HG03460 (cell line): ENCODE measurements around the gene TMBIM4.
"Not testable (repeated sequence)": the region's sequence is repeated elsewhere in the genome, so short reads cannot be mapped to it uniquely, and the experiment has no call there.

Experiments
- ATAC-seq: cut with Tn5 transposase; IDR thresholded peaks from one replicate; pipeline ENCODE4 v1.9.1; 2021; ENCODE audit not compliant: unreplicated experiment

TMBIM4 gene

DNA sequence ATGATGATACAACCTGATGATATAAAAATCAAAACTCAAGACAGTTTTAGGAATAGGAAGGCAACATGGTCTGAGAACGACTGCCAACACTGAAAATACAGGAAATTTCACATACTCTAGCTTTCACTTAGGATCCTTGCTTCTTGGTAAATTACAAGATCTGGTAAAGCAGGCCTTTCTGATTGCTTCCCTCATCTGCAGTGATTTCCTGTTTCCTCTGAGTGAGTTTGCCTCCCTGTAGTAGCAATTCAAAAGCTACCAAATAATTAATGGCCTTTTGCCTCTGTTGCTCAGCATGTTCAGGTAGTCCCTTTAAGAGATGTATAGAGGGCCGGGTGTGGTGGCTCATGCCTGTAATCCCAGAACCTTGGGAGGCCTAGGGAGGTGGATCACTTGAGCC is 17.2 kb upstream of the TMBIM4 start:
- no peak for ATAC-seq

DNA sequence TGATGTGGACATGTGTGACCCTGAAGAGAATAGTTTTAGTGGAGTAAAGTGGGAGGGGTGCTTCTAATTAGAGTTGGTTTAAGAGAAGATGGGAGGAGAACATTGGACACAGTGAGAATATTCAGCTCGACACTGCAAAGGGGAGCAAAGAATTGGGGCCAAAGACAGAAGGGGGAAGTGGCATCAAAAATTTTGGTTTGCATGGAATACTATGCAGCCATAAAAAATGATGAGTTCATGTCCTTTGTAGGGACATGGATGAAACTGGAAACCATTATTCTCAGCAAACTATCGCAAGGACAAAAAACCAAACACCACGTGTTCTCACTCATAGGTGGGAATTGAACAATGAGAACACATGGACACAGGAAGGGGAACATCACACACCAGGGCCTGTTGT is 15.0 kb upstream of the TMBIM4 start:
- ATAC-seq, result not testable (repeated sequence)

DNA sequence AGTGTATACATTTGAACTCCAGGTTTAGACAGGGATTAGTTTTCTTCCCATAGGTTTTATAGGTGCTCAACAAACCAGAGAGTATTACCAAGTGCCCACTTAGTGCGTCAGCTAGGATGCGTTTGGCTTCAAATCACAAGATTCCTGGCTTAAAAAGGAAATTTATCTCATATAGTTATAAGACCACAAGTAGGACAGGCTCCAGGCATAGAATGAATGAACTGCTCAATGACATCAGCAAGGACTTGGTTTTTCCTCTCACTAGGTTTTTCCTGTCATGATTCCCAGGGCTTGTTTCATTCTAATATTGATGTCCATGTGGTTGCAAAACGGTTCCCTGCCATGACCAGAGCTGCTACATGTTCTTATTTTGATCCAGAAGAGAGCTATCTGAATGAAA is 13.2 kb upstream of the TMBIM4 start:
- no peak for ATAC-seq

DNA sequence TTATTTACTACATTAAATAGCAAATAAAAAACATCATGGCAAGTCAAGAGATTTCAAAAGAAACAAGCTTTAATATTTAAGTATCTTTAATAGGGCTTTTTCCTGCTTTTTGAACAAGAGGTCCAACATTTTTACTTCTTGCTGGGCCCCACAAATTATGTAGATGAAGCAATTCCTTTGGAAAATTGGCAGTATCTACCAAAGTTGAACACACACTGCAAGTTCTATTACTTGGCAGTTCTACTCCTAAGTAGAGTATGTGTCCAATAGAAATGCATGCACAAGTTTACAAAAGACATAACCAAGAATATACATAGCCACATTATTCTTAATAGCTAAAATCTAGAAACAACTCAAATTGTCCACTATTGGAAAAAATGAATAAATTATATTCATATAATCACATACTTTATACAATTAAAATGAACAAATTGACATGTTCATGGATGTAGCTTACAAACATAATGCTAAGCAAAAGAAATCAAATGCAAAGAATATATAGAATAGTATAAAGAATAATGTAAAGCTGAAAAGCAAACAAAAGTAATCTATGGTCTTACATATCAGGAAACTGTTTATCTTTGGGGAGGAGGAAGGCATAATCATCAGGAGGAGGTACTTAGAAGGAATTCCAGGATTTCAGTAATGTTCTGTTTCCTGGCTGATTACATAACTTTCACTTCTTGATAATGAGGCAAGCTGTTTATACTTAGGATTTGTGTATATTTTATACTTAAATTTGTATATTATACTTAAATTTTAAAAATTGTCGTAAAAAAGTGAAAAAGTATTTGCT is 6.5 kb upstream of the TMBIM4 start:
- ATAC-seq, result no peak

DNA sequence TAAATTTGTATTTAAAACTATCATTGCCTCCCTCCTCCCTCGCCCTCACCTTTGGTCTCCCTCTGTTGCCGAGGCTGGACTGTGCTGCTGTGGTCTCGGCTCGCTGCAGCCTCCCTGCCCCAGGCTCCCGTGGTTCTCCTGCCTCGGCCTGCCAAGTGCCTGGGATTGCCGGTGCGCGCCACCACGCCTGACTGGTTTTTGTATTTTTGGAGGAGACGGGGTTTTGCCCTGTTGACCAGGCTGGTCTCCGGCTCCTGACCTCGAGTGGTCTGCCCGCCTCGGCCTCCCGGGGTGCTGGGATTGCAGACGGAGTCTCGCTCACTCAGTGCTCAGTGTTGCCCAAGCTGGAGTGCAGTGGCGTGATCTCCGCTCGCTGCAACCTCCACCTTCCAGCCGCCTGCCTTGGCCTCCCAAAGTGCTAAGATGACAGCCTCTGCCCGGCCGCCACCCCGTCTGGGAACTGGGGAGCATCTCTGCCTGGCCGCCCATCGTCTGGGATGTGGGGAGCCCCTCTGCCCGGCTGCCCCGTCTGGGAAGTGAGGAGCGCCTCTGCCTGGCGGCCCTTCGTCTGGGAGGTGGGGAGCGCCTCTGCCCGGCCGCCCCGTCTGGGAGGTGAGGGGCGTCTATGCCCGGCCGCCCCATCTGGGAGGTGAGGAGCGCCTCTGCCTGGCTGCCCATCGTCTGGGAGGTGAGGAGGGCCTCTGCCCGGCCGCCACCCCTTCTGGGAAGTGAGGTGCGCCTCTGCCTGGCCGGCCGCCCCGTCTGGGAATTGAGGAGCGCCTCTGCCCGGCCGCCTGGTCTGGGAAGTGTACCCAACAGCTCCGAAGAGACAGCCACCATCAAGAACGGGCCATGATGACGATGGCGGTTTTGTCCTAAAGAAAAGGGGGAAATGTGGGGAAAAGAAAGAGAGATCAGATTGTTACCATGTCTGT is 4.9 kb upstream of the TMBIM4 start:
- ATAC-seq, result not testable (repeated sequence)

DNA sequence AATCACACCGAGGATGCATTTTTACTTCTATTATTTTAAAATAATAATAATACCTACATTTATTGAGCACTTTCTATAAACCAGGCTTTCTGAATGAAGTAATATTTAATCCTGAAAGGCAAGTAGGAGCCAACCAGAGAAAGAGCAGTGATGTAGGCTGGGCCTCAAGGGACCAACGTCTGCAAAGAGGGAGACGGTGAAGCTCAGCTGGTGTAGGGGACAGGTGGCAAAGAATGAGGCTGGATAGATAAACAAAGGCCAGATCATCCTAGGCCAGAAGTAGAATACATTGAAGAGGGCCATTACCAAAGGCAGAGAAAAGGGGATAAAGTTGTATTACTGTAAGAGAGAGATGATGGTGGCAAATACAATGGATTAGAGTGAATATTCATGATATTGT is 810 bp upstream of the TMBIM4 start:
- no peak for ATAC-seq

DNA sequence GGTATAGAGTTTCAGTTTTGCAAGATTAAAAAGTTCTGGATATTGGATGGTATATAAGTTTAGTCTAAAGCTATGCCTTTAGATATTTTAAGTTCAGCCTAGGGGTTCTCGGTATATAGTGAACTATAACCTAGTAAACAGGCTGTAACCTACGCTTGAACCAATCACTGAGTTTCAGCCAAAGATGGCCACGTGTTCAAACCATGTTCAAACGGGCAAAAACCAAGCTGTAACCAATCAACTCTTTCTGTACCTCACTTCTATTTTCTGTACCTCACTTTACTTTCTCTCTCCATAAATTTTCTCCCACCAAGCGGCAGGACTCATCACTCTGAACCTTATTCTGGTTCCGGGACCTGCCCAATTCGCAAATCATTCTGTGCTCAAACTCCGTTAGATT is 1.4 kb downstream of the TMBIM4 start:
- ATAC-seq, result no peak

DNA sequence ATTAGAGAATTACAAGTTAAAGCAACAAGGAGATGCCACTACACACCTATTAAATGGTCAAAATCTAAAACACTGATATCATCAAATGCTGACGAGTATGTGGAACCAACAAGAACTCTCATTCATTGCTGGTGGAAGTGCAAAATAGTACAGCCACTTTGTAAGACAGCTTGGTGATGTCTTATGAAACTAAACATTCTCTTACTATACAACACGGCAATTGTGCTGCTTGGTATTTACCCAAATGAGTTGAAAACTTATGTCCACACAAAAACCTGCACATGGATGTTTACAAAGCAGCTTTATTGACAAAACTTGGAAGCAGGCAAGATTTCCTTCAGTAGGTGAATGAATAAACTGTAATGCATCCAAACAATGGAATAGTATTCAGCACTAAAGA is 3.2 kb downstream of the TMBIM4 start:
- no peak for ATAC-seq

DNA sequence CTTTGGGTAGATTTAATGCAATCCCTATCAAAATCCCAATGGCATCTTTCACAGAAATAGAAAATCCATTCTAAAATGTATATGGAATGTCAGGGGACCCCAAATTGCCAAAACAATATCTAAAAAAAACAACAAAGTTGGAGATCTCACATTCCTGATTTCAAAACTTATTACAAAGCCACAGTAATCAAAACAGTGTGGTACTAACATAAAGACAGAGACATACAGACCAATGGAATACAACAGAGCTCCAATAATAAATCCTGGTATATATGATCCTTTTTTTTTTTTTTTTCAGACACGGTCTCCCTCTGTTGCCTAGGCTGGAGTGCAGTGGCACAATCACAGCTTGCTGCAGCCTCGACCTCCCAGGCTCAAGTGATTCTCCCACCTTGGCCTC is 4.7 kb downstream of the TMBIM4 start:
- no peak for ATAC-seq

DNA sequence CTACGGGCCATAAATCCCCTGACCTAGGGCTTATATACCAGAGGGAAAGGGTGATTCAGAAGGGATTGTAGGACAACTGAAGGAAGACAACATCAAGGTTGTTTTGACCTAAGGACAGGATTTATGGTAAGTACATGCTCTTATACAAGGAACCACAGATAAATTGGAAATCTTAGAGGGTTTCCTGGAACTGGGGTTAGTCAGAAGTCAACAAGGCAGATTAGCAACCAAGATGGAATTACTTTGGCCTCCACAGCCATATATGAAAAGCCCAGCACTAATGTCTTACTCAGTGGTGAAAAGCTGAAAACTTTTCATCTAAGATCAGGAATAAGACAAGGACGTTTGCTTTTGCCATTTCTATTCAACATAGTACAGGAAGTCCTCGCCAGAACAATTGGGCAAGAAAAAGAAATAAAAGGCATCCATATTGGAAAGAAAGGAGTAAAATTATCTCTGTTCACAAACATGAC is 5.4 kb downstream of the TMBIM4 start:
- no peak for ATAC-seq

DNA sequence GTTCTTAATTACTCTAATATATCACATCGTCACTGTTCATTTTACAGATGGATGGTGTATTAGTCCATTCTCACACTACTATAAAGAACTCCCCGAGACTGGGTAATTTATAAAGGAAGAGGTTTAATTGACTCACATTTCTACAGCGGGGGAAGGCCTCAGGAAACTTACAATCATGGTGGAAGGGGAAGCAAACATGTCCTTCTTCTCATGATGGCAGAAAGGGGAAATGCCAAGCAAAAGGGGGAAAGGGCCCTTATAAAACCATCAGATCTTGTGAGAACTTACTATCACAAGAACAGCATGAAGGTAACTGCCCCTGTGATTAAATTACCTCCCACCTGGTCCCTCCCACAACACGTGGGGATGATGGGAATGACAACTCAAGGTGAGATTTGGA is 6.5 kb downstream of the TMBIM4 start:
- no peak for ATAC-seq

DNA sequence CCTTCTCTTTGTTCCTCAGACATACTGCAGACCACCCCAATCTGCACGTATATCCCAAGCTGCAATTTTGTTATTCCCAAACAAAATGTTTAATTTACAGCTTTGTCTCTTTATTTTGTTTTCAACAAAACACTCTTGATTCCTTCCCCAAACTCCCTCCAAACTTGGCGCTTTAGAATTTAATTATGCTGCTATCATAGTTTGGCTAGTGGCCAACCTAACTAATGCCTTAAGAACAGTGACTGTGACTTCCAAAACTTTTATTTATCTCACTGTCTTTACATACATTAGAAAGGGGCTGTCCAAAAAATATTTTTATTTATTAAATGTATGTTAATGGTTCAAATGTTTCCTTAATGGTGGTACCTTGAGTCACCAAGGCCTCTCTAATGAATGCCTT is 7.1 kb downstream of the TMBIM4 start:
- ATAC-seq, result no peak

DNA sequence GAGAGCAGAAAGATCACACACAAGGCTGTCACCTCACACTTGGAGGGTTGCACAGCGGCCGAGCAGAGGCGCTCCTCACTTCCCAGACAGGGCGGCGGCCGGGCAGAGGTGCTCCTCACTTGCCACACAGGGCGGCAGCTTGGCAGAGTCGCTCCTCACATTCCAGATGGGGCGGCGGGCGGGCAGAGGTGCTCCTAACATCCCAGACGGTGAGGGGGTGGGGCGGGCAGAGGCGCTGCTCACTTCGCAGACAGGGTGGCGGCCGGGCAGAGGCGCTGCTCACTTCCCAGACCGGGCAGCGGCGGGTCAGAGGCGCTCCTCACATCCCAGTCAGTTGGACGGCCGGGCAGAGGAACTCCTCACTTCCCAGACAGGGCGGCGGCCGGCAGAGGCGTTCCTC is 9.1 kb downstream of the TMBIM4 start:
- no peak for ATAC-seq

DNA sequence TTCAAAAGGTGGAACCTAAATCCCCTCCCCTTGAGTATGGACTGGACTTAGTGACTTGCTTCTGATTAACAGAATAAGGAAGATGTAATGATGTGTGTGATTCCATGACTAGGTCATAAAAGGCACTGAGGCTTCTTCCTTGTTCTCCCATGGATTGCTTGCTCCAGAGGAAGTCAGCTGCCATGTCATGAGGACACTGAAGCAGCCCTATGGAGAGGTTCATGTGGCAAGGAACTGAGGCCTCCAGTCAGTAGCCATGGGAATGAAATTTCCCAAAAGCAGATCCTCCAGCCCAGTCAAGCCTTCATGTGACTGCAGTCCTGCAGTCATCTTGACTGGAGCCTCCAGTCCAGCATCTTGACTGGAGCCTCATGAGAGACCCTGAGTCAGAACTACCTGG is 10.7 kb downstream of the TMBIM4 start:
- no peak for ATAC-seq

DNA sequence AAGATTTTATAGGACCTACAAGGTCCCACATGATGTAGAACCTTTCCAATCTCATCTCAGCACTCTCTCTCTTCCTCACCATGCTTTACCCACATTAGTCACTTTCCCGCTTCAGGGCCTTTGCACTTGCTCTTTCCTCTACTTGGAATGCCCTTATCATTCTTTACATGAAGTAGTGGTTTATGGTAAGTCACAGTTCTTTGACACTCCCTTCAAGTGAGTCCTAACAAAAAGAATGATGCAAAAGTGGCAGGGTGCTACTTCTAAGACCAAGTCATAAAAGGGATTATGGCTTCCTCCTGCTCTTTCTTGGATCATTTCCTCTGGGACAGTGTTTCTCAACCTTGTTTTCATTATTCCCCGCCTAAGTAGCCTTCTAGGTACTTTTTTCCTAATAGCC is 13.1 kb downstream of the TMBIM4 start:
- no peak for ATAC-seq

DNA sequence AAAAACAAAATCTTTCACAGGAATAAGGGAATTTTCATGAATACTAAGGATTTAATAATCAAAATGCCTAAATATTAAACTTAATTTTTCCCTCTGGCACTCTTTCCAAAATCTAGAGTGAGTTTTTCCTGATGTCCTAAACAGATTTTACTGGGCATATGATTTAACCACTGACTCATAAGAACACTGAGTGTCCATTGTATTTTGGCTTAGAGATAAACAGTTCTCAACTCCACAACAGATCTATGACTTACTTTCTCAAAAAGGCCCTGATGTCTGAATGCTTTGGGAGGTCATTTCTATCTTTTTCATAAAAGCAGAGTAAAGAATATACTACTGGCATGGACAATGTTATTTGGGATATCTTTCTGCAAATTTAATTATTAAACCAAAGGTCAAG is 15.0 kb downstream of the TMBIM4 start:
- ATAC-seq, result no peak

DNA sequence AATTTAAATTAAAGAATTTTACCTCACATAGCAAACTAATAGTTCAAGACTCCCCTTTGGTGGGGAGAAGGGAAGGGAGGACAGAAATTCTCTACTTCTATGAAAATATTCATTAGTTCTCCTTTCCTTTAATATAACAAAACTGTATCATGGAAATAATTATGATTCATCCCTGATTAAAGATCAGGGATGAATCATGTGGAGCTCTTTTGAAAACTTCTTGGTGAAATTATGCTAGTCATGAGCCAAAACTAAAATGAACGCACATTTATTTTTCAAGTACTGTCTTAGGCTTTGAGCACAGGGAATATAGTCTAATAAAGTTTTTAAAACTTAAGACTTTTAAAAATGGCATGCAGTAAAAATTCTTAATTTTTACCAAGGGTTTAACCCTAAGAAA is 17.1 kb downstream of the TMBIM4 start:
- ATAC-seq, result no peak

DNA sequence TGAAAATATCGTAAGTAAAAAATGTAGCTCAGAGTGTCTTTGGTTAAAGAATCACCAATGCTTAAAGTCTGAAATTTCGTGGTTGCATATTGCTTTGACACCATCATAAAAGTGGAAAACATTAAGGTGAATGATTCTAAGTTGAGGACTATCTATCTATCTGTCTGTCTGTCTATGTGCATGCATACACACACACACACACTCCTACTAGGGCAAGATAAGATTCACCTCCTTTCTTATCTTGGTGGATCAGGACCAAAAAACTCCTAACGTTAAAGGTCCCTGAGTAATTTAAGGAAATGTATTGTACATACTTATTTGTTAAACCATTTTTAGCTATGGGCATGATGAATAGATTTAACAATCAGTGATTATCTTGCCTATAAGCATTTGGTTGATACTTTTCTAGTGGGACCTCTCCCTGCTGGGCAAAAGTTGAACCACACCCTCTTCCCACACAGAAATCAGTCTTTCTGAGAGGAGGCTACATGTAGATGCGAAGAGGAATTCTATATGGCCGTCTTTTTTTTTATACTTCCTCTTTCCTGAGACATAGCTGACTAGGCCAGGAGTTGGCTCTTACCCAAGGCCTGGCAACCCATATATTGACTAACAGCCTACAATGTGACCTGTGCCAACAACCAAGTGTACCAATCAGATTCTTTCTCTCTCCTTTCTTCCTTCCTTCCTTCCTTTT is 19.9 kb downstream of the TMBIM4 start:
- no peak for ATAC-seq

DNA sequence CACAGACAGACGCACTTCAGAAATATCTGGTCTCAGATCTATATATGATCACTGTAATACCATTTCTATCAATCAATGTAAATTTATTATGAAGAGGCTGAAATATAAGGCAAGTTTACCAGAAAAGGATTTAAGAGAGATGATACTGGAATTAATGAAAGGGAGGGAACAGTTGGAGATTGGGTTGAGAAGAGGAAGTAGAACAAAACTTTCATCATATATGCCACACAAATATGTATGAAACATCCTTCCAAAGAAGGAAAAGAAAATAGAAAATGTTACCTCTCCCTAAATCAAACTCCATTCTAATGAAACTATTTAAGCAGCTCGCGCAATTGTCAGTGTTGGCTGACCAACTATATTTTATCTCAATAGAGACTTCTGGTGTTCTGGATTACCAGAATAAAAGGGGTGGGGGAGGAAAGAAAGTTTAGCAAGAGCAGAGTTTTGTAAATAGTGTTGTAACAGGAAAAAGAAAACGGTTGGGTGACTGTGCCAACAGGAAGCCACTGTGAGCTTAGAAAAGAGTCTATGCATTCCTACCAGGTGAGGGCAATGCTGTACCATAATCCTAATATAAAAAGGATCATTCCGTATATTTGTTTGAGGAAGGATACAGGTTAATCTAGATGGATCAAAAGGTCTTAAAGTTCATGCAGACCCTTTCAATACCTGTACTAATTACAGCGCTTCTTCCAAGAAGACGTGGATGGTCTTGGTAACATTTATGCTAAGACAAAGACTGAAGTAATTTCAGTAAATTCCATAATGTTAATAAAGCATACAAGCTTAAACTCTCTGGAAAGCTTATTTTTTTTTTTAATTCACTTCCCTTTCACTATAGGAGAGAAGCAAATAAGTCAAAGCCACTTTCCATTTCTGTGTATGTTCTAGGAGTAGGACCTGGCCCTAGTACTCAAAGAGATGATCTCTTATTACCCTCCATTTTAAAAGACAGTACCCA is 24.7 kb downstream of the TMBIM4 start:
- ATAC-seq, result peak; percentile 67

DNA sequence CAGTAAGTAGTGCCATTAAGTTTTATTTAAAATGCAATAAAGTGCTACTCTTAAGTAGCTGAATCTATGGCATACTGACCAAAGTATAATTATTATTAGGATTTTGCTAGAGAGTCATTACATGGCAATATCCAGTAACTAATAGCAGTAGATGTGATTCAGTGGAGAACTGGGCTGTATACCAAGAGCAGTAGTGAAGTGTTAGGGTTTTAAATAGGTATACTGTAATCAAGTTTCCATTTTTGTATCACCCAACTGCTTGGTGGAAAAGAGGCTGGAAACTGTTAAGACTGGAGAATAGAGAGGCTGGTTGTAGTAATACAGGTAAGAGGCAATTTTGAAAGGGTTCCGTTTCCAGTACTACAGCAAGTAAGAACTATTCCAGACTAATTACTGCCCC is 25.9 kb downstream of the TMBIM4 start:
- ATAC-seq, result no peak
